Renal cortical epithelial cell (primary cell): ENCODE measurements around the gene CHN2. TPM values are rescaled to one million over a fixed set of nuclear protein-coding genes. Genes with fewer than 3 reads are reported as not detected.
"Not testable (repeated sequence)": the region's sequence is repeated elsewhere in the genome, so short reads cannot be mapped to it uniquely, and the experiment has no call there.

Source experiments
- DNase-seq: peaks from one replicate; pipeline ENCODE4 v3.0.0-alpha.2; 2011; ENCODE audit warnings: low read depth
- total RNA-seq: library from RNA; depleted of rRNA; stranded (reverse); fragments of >200 nt; gene quantifications from 2 replicates; pipeline ENCODE4 v1.2.3, GENCODE V29; 2014

The CHN2 gene
- total RNA-seq, 1 donor from 2014 or later: 3.5 TPM

DNA sequence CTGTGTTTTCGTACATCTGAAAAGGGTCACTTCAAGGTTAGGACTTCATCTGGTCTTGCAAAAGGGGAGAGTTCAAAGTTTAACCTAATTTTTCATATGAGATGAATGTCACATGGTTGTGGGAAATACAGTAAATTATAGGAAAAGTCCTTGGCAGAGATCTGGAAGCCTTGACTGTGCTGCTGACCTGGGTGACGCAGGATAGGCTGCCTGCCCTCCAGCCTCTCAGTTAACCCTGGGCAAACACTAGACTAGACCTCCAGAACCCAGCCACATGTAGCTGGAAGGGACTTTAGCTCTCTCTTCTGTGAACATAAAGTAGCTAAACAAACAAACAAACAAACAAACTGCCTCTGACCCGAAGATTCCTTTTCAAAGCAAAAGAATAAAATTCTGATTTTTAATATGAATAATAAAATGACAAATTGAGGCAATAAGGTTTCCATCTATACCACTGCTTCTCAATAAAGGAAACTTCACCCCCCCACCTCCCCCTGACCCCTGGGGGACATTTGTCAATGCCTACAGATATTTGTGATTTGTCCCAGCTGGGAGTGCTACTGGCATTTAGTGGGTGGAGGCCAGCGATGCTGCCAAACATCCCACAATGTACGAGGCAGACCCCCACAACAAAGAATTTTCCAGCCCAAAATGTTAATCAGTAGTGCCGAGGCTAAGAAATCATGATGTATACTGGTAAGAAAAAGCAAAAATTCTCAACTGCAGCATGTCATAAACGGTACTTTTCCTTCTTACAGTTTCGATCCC, 293.8 kb downstream of the CHN2 start:
- DNase-seq: no peak

DNA sequence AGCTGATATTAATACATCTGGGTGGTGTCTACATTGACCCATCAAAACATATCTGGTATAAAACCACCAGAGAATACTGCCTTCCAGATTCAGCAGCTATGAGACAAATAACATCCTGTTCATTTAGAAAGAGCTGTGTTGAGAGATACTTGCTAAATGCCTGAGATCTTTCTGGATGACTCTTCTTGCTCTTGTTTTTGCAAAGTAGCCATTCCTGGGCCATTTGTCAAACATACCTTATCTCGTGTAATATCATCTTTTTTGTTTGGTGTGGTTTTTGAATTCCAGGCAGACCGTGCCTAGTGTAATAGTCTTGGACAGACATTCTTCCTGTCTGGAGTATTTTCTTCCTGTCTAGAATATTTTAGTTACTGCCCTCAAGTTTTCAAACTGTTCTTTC, 294.4 kb downstream of the CHN2 start:
- DNase-seq: peak; percentile 14

DNA sequence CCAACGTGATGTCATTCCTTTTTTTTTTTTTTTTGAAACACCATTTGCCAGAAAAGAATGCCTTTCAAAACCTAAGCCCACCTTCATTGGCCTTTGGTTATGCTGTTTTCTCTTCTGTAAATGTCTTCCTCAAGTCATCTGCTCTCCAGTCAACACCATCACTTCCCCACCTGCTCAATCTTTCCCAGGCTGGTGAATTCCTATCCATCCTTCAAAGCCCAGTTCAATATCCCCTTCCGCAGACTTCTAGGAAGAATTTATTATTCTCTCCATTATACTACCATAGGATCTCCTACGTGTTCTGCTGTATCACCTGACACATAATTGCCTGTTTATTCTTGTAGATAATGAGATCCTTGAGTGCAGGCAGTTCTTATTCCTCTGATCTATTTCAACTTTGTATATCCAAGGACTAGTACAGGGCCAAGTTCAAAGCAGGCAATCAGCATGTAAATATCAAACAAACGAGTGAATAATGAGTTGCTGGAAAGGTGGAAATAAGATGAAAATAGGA, 295.6 kb downstream of the CHN2 start:
- no peak for DNase-seq

DNA sequence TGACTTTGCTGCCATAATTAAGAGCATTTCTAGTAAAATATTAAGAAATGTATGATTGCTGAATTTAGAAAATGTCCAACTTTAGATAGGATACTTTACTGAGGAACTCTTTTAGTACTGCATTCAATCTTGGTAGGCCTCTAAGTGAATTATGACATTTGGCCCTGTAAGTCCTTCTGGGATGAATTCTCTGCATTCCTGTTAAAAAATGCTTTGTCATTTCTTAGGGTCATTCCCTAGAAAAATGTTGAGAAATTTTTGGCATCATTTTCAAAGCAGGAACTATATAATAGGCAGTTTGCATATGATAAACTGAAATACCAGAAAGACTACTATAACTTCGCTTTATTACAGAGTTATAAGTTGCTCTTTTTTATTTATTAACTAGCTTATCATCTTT, 299.8 kb downstream of the CHN2 start:
- peak; percentile 22 for DNase-seq

DNA sequence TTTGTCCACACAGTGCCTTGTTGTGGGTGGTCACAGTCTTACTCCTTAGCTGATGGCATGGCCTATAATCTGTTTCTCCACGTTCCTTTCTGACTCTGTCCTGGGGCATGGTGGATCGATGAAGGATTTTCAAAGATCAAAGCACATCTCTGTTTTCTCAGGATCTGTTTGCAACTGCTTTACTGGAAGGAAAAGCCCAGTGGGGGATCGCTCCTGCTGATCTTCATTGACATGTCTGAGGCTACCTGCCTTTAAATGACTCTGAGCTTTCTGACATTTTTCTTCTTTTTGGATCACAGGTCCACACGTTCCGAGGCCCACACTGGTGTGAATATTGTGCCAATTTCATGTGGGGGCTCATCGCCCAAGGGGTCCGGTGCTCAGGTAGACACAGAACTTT, 301.1 kb downstream of the CHN2 start:
- DNase-seq: no peak

DNA sequence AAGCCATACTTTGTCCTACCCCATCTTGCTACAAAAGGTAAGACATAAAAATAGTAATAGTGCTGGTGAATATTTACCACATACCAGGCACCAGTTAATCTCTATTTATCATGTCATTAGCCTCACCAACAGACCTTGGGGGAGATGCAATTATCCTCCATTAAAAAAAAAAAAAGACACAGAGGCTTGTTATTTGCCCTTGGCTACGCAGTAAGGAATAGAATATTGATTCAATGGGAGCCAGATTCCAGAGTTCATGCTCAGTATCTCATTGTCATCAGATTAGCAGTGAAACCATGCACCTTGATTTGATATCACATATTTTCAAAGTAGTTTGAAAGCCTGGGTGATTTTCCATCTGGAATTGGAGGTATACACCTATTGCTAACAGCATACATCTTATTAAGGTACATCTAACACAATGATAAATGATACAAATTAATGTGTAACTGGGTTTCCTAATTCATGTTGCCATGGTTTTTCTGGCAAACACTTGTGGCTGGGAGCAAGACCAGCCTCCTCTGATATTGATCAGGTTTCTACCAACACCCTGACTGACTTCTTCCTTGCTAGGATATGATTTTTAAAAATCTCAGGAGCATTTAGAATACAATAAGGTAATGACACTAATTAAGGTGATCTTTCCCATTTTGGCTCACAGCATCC, 301.9 kb downstream of the CHN2 start:
- DNase-seq: peak; percentile 29

DNA sequence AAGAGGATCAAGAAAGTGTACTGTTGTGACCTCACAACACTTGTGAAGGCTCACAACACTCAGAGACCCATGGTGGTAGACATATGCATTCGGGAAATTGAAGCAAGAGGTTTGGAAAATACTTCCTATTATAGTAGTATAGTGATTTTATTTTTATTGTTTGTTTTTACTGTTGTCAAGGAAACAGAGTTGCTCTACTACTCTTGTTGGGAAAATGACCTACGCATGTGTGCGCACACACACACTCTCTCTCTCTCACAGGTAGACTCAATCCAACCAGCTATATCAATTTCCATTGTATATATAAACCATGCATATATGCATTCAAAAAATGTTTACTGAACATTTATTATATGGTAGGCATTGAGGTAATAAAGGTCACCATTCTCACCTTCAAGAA, 305.4 kb downstream of the CHN2 start:
- no peak for DNase-seq

DNA sequence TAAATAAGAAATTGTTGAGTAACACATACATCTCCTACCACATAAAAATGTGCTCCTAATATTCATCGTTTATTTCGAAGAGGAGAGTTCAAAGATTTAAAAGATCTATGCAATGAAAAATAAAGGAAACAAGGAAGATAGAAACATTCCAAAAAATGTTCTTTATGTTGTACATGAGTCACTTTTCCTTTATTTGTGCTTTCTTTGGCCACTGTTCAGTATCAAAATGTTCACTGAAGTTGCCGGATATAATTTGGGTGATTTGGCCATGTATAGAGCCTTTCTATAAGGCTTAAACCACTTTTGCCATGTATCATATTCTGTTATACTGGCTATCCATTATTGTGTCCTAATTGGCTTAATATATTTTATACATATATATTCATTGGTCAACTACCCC, 306.1 kb downstream of the CHN2 start:
- DNase-seq: no peak

DNA sequence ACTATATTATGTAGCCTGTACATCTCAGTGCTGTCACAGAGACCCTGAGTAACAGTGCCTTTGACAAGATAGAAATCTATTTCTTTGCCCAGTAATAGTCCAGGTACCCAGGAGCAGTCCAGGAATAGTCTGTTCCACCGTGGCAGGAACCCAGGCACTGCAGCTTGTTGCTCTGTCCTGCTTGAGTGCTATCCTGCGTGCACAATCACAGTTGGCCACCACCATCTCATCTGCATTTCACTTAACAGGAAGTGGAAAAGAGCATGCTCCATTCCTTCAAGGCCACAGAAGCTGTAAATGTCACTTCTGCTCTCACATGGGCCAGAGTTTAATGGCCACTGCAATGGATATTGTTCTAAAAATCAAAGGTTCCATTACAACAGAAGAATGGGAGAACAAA, 307.6 kb downstream of the CHN2 start:
- DNase-seq: no peak

DNA sequence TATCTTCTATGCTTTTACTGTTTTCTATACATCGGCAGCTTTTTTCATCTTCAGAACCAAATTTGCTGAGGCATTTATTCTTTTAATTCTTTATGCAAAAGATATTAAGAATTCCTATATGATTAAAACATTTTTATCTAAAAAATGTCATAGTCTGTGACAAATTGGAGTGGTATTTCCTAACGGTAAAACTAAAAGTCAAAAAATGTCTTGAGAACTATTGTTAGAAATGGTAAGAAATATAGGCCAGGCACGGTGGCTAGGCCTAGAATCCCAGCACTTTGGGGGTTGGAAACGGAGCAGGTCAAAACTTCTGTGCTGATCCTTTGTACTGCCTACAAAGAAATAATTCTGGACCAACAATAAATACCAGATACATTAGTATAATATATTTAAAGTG, 311.4 kb downstream of the CHN2 start:
- no peak for DNase-seq

DNA sequence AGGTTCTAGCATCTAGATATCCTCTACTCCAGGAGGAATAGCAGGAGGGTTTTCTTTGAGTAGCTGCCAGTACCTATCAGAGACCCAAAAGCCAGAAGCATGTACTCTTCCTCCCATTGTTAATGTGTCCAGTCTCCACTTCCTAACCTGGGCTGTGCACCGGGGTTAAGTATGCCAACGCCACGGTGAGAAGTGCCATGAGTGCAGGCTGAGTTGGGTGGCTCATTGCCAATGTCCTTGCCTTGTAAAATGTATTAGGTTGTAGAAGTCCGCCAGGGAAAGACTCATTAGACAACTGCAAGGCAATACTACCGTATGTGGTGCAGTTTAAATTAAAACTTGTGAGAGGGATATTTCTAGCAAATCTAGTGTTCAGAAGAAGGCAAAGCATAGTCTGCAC, 314.0 kb downstream of the CHN2 start:
- DNase-seq: no peak

DNA sequence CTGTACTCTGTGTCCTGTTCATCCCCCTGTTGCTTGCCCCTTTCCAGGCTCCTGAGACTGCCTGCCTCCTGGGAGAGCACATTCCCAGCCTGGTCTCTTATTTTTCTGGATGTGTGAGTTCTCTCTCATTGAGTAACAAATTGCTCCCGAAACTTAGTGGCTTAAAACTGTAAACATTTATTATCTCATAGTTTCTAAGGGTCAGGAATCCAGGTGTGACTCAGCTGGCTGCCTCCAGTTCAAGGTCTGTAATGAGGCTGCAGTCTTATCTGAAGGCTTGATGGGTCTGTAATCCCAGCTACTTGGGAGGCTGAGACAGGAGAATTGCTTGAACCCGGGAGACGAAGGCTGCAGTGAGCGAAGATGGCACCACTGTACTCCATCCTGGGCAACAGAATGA, 315.5 kb downstream of the CHN2 start:
- DNase-seq: no peak

DNA sequence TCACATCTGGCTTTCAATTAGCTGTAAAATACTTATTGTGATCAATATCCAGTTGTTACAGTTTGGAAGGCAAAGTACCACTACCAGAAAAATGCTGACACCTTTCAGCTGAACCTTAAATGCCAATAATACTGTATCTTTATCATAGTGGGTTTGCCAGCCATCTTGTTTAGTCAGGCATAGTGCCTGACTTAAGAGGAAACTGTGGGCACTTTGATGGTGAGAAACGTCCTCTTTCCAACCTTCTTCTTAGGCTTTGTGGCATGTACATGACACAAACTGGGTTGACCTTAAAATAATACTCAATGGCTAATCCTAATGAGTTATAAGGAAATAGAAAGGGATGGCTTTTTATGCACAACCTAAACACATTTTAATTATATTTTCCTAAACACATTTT, 316.8 kb downstream of the CHN2 start:
- no peak for DNase-seq

DNA sequence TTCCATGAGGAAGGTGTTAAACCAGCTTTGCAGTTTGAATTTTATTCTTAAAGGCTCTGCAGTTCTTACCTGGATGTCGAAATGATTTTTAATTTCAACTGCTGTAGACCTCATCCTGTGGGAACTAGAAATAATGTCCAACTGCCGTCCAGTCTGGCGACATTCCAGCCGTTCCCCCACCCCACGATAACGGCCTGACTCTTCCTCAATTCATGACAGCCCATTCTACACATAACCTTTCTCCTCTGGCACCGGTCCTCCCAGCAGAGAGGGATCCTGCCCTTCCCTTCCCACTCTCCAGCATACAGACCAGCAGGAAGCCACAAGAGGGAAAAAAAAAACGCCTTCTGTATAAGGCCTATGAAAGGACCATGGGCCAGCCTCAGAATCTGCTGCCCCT, 317.3 kb downstream of the CHN2 start:
- no peak for DNase-seq

DNA sequence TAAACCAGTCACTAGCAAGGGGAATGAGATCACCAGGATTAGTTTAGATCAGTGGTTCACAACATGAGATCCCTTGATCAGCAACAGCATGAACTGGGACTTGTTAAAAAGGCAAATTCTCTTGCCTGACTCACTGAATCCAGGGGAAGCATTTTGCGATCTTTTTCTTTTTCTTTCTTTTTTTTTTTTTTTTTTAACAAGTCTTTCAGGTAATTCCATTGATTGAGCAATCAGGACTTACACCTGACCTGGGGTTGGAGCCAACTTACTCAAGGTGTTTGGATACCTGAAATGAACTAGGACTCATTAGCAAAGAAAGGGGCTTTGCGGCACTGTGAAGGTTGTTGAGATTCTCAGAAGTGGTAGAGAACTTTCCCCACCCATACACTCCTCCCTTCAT, 321.9 kb downstream of the CHN2 start:
- no peak for DNase-seq

DNA sequence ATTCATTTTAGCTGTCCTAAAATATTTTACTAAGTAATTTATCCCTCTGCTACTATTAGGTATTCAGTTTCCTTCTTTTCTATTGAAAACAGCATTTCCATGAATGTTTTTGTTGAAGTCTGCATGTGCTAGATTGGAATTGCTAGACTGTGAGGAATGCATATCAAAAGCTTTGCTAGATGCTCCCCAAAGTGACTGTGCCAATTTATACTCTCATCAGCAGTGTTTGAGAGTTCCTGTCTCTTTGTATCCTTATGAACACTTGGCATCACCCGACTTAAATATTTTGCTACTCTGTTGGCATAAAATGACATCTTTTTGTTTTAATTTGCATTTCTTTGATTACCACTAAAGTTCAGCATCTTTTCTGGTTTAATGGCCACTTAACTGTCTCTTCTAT, 324.0 kb downstream of the CHN2 start:
- no peak for DNase-seq

DNA sequence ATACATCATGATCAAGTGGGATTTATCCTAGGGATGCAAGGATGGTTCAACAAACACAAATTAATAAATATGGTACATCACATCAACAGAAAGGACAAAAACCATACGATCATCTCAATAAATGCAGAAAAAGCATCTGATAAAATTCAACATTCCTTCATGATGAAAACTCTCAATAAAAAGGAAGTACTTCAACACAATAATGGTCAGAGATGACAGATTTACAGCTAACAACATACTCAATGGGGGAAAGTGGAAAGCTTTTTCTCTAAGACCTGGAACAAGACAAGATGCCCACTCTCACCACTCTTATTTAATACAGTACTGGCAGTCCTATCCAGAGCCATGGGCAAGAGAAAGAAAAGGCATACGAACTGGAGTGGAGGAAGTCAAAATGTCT, 329.2 kb downstream of the CHN2 start:
- no peak for DNase-seq

DNA sequence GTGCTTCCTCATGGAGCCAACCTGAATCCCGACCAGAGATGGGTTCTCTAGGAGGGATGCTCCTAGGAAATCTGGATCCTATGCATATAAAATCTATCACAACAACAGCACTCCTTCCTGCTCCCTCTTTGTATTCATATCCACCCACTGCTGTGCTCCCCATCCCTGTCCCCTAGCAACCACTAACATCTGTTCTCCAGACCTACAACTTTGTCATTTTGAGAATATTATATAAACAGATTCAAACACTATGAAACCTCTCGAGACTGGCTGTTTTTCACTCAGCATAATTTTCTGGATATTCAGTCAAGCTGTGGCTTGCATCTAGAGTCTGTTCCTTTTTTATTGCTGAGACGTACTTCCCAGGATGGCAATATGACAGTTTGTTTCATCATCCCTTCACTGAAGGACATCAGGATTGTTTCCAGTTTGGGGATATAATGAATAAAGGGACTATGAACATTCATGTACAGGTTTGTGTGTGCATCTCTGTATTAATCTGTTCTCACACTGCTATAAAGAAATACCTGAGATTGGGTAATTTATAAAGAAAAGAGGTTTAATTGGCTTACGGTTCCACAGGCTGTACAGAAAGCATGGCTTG, 333.0 kb downstream of the CHN2 start:
- no peak for DNase-seq

DNA sequence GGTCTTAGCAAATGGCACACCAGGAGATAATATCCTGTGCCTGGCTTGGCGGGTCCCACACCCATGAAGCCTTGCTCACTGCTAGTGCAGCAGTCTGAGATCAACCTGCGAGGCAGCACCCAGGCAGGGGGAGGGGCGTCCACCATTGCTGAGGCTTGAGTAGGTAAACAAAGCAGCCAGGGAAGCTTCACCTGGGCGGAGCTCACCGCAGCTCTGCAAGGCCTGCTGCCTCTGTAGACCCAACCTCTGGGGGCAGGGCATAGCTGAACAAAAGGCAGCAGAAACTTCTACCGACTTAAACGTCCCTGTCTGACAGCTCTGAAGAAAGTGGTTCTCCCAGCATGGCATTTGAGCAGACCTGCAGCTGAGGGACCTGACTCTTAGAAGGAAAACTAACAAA, 334.0 kb downstream of the CHN2 start:
- not testable (repeated sequence) for DNase-seq
